Right cardiac atrium (tissue), 5 donors: ENCODE data around the gene DIPK1C. TPM values are rescaled to one million over a fixed set of nuclear protein-coding genes. Genes with fewer than 3 reads are reported as not detected.

Experiments used
- ATAC-seq, 2 donors: fragments of 200-7000 bp; cut with Tn5 transposase; one replicate each; pipeline versions ENCODE4 v1.8.0 to v1.9.1; 2020; ENCODE audit warnings: moderate library complexity in 2 of 2, mild to moderate bottlenecking in 1 of 2
- DNase-seq, 3 donors: peaks; one replicate each; pipeline ENCODE4 v3.0.0-alpha.2; 2020
- H3K27ac ChIP-seq: one replicate; pipeline ENCODE4 v1.5.1; 2013; ENCODE audit warnings: mild to moderate bottlenecking, low read length, control low read depth, moderate library complexity
- H3K27me3 ChIP-seq: one replicate; pipeline ENCODE4 v1.6.1; 2013; ENCODE audit not compliant: control insufficient read depth, insufficient read depth
- H3K4me1 ChIP-seq: one replicate; pipeline ENCODE4 v1.6.1; 2013; ENCODE audit warnings: low read length; ENCODE audit not compliant: control insufficient read depth, insufficient read depth
- H3K4me3 ChIP-seq: one replicate; pipeline ENCODE4 v1.5.1; 2013; ENCODE audit warnings: low read length, control low read depth
- H3K9me3 ChIP-seq: one replicate; pipeline ENCODE4 v1.6.1; 2013; ENCODE audit warnings: low read length; ENCODE audit not compliant: control insufficient read depth
- WGBS: extraction: QIAGEN DNeasy Blood & Tissue Kit; methylation state at CpG from one replicate; pipeline ENCODE4 v1.1.7; 2013; 5-methylcytosine and 5-hydroxymethylcytosine counted together
- intact Hi-C, 4 donors: fragments of 100-400 bp; cut with DNase I; formaldehyde crosslinking; loops; one replicate each; pipeline versions ENCODE4 v1.11.0 to v1.14.0; 2022 to 2023
- polyA plus RNA-seq: library from polyadenylated mRNA; stranded (reverse); fragments of 200-250 nt; gene quantifications from one replicate; pipeline ENCODE4 v1.2.3, GENCODE V29; 2013
- total RNA-seq, 4 donors: library from RNA; stranded (reverse); fragmentation: NEBNext Ultra II Directional; extraction: Animal tissue kit (Norgen Biotek cat#: 25700); gene quantifications; one replicate each; pipeline ENCODE4 v1.2.1, GENCODE V29; 2021
- donor health status: healthy with polysubstance abuse.
- donor health status: DM: no; HTN: yes; CAD: no.
- donor health status: DM: no; HTN: no; CAD: no.
- donor health status: DM: no; HTN: yes; CAD: no; lungs with severe emphysema.
- donor health status: DM: yes; HTN: yes; CAD: no.

DIPK1C gene
- total and polyA plus RNA-seq, 5 donors = 0.83 to 5.7 (median 2.1) TPM; not detected in 1

- intact Hi-C loops = no loop called here
- Histone ChIP-seq H3K27ac (no peak overlapping the region), H3K4me1 (peaks cover 2% of the 10 kb centered on the region), H3K9me3 (no peaks in the 10 kb centered on the region), H3K27me3 (no peaks in the 10 kb centered on the region), H3K4me3 (no peak overlapping the region)
- 89% methylated on average over 7 of the region's 7 CpGs for WGBS
- DNase-seq = no peak
- no peak for ATAC-seq
Observed at GRCh38 chr18:74397572-74397971, 59.5 kb downstream of the DIPK1C start.

GRCh38 chr18:74396171-74397169 lies 60.6 kb downstream of the DIPK1C start:
- peak in 1 of 2 donors; percentile 19 for ATAC-seq
- H3K4me1 ChIP-seq = peaks cover 2% of the 10 kb centered on the region
- peak overlapping the region; percentile 35 for H3K27ac ChIP-seq
- no peak for DNase-seq
- no peak overlapping the region for H3K4me3 ChIP-seq
- 51% methylated on average over 16 of the region's 16 CpGs for WGBS
- H3K27me3 ChIP-seq = no peaks in the 10 kb centered on the region
- intact Hi-C loops = no loop called here
- no peaks in the 10 kb centered on the region for H3K9me3 ChIP-seq

- Histone ChIP-seq H3K27ac (no peak overlapping the region), H3K9me3 (no peaks in the 10 kb centered on the region), H3K4me1 (peaks cover 2% of the 10 kb centered on the region), H3K27me3 (no peaks in the 10 kb centered on the region), H3K4me3 (no peak overlapping the region)
- DNase-seq = no peak
- whole genome bisulfite sequencing = 65% methylated on average over 9 of the region's 9 CpGs
- peak; percentile 46 for ATAC-seq
- intact Hi-C loops = no loop called here
Observed at GRCh38 chr18:74395648-74396154, 61.4 kb downstream of the DIPK1C start.

- H3K4me1 ChIP-seq = peaks cover 2% of the 10 kb centered on the region
- 90% methylated on average over 7 of the region's 7 CpGs for WGBS
- no peak overlapping the region for H3K4me3 ChIP-seq
- DNase-seq (no peak), ATAC-seq (no peak)
- no peaks in the 10 kb centered on the region for H3K27me3 ChIP-seq
- H3K9me3 ChIP-seq = no peaks in the 10 kb centered on the region
- intact Hi-C loops = no loop called here
- no peak overlapping the region for H3K27ac ChIP-seq
Observed at GRCh38 chr18:74395006-74395405, 62.1 kb downstream of the DIPK1C start.

GRCh38 chr18:74392323-74392722 lies 64.8 kb downstream of the DIPK1C start:
- ATAC-seq (no peak), DNase-seq (no peak)
- Histone ChIP-seq H3K9me3 (no peaks in the 10 kb centered on the region), H3K4me1 (no peaks in the 10 kb centered on the region), H3K27ac (no peak overlapping the region), H3K4me3 (no peak overlapping the region), H3K27me3 (no peaks in the 10 kb centered on the region)
- intact Hi-C loops = no loop called here
- WGBS = 94% methylated on average over 4 of the region's 4 CpGs

- H3K4me3 ChIP-seq = no peak overlapping the region
- DNase-seq (no peak), ATAC-seq (no peak)
- H3K27ac ChIP-seq = no peak overlapping the region
- intact Hi-C loops = no loop called here
- H3K4me1 ChIP-seq = no peaks in the 10 kb centered on the region
- whole genome bisulfite sequencing = 87% methylated on average over 3 of the region's 3 CpGs
- H3K27me3 ChIP-seq = no peaks in the 10 kb centered on the region
- no peaks in the 10 kb centered on the region for H3K9me3 ChIP-seq
Observed at GRCh38 chr18:74390900-74391299, 66.2 kb downstream of the DIPK1C start.

- H3K27ac ChIP-seq = no peak overlapping the region
- intact Hi-C loops = no loop called here
- H3K4me1 ChIP-seq = no peaks in the 10 kb centered on the region
- no peak for ATAC-seq
- H3K27me3 ChIP-seq = no peaks in the 10 kb centered on the region
- no peak overlapping the region for H3K4me3 ChIP-seq
- 95% methylated on average over 20 of the region's 20 CpGs for WGBS
- no peak for DNase-seq
- no peaks in the 10 kb centered on the region for H3K9me3 ChIP-seq
Observed at GRCh38 chr18:74389991-74390390, 67.1 kb downstream of the DIPK1C start.

- DNase-seq (no peak), ATAC-seq (no peak)
- Histone ChIP-seq H3K4me1 (no peaks in the 10 kb centered on the region), H3K27me3 (no peaks in the 10 kb centered on the region), H3K27ac (no peak overlapping the region), H3K9me3 (no peaks in the 10 kb centered on the region), H3K4me3 (no peak overlapping the region)
- intact Hi-C loops = no loop called here
- 36% methylated on average over 6 of the region's 6 CpGs for WGBS
Observed at GRCh38 chr18:74389171-74389927, 67.8 kb downstream of the DIPK1C start.

GRCh38 chr18:74388227-74388626 lies 68.9 kb downstream of the DIPK1C start:
- DNase-seq (no peak), ATAC-seq (no peak)
- no peaks in the 10 kb centered on the region for H3K27me3 ChIP-seq
- intact Hi-C loops = no loop called here
- 58% methylated on average over 1 of the region's 1 CpG for WGBS
- H3K27ac ChIP-seq = no peak overlapping the region
- no peaks in the 10 kb centered on the region for H3K4me1 ChIP-seq
- no peaks in the 10 kb centered on the region for H3K9me3 ChIP-seq
- H3K4me3 ChIP-seq = no peak overlapping the region

- H3K9me3 ChIP-seq = no peaks in the 10 kb centered on the region
- ATAC-seq = no peak
- DNase-seq = no peak
- intact Hi-C loops = no loop called here
- H3K4me3 ChIP-seq = no peak overlapping the region
- no peak overlapping the region for H3K27ac ChIP-seq
- WGBS = 76% methylated on average over 6 of the region's 6 CpGs
- H3K4me1 ChIP-seq = no peaks in the 10 kb centered on the region
- no peaks in the 10 kb centered on the region for H3K27me3 ChIP-seq
Observed at GRCh38 chr18:74387383-74387782, 69.7 kb downstream of the DIPK1C start.
